Mesothelial cell of epicardium (in vitro differentiated cells): Measurements from ENCODE around the gene PLXDC2. TPM values are rescaled to one million over a fixed set of nuclear protein-coding genes. Genes with fewer than 3 reads are reported as not detected.
"Not testable (repeated sequence)": the region's sequence is repeated elsewhere in the genome, so short reads cannot be mapped to it uniquely, and the experiment has no call there.

ENCODE experiments used
- DNase-seq, 2 experiments: peaks; one replicate each; pipeline ENCODE4 v3.0.0; 2021; ENCODE audit warnings: low spot score in 2 of 2; ENCODE audit not compliant: unreplicated experiment in 2 of 2
- H3K27ac Mint-ChIP-seq: 2 replicates; pipeline ENCODE4 v1.8.0; 2021; ENCODE audit warnings: mixed read lengths
- H3K27me3 Mint-ChIP-seq: 2 replicates; pipeline ENCODE4 v1.8.0; 2021; ENCODE audit warnings: low read depth, mixed read lengths
- H3K36me3 Mint-ChIP-seq: 2 replicates; pipeline ENCODE4 v1.8.0; 2021; ENCODE audit warnings: mixed read lengths
- H3K4me1 Mint-ChIP-seq: 2 replicates; pipeline ENCODE4 v1.8.0; 2021; ENCODE audit warnings: mixed read lengths
- H3K4me3 Mint-ChIP-seq: 2 replicates; pipeline ENCODE4 v1.8.0; 2021; ENCODE audit warnings: mild to moderate bottlenecking, moderate library complexity, mixed read lengths
- H3K9me3 Mint-ChIP-seq: 2 replicates; pipeline ENCODE4 v1.8.0; 2021; ENCODE audit warnings: mixed read lengths
- total RNA-seq: library from RNA; stranded (reverse); gene quantifications from 3 replicates; pipeline ENCODE4 v1.2.1, GENCODE V29; 2021
- TF ChIP-seq, protein P1 (sequence below): fragments of 200-600 bp; sonication (generic); IDR thresholded peaks from one replicate; pipeline ENCODE4 v1.5.0; 2021; ENCODE audit warnings: antibody characterized with exemption; ENCODE audit not compliant: unreplicated experiment

The PLXDC2 gene
- total RNA-seq, 1 donor from 2014 or later: 60.0 TPM

- no peak overlapping the region for H3K27ac Mint-ChIP-seq
- no peak overlapping the region for H3K4me3 Mint-ChIP-seq
- TF ChIP-seq, protein P1, sequence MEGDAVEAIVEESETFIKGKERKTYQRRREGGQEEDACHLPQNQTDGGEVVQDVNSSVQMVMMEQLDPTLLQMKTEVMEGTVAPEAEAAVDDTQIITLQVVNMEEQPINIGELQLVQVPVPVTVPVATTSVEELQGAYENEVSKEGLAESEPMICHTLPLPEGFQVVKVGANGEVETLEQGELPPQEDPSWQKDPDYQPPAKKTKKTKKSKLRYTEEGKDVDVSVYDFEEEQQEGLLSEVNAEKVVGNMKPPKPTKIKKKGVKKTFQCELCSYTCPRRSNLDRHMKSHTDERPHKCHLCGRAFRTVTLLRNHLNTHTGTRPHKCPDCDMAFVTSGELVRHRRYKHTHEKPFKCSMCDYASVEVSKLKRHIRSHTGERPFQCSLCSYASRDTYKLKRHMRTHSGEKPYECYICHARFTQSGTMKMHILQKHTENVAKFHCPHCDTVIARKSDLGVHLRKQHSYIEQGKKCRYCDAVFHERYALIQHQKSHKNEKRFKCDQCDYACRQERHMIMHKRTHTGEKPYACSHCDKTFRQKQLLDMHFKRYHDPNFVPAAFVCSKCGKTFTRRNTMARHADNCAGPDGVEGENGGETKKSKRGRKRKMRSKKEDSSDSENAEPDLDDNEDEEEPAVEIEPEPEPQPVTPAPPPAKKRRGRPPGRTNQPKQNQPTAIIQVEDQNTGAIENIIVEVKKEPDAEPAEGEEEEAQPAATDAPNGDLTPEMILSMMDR: no peak
- peaks cover 20% of the 10 kb centered on the region for H3K4me1 Mint-ChIP-seq
- DNase-seq: no peak
- H3K36me3 Mint-ChIP-seq: peaks cover 3% of the 10 kb centered on the region
- peaks cover 5% of the 10 kb centered on the region for H3K9me3 Mint-ChIP-seq
- H3K27me3 Mint-ChIP-seq: no peaks in the 10 kb centered on the region
Measured at GRCh38 chr10:19987931-19988330, 171.7 kb downstream of the PLXDC2 start.

DNA sequence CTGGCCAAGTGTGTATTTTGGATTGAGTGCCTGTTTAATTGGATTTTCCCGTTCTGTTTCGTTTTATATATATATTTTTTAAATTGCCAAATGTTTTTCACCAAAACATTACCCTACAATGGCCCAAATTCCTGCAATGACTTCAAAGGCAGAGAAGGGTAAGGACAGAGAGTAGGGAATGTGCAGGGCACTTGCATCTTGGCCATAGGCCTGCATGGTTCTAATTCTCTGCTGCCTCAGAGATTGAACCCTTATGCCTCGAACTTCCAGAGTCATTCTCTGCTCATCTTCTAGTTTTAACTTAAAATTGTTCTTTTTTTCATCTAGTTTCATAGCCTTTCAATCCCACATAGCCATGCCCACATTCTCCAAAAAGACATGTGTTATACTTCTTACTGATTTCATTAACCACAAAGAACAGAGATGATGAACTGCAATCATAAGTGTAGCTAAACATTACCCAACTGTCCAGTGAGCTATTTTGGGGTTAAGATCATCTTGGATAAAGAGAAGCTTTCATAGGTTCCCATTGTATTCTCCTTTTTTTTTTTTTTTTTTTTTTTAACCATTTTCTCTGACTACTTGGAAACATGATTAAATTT is 177.6 kb downstream of the PLXDC2 start:
- Mint-ChIP-seq H3K4me1 (peaks cover 11% of the 10 kb centered on the region), H3K4me3 (no peak overlapping the region), H3K27me3 (no peaks in the 10 kb centered on the region), H3K9me3 (peaks cover 10% of the 10 kb centered on the region), H3K36me3 (peaks cover 7% of the 10 kb centered on the region), H3K27ac (no peak overlapping the region)
- no peak for DNase-seq
- TF ChIP-seq, protein P1: no peak

- H3K27ac Mint-ChIP-seq: no peak overlapping the region
- H3K4me3 Mint-ChIP-seq: no peak overlapping the region
- peaks cover 15% of the 10 kb centered on the region for H3K36me3 Mint-ChIP-seq
- peaks cover 19% of the 10 kb centered on the region for H3K4me1 Mint-ChIP-seq
- DNase-seq: no peak
- no peaks in the 10 kb centered on the region for H3K27me3 Mint-ChIP-seq
- H3K9me3 Mint-ChIP-seq: peaks cover 5% of the 10 kb centered on the region
- TF ChIP-seq, protein P1: no peak
Measured at GRCh38 chr10:19998482-19998881, 182.2 kb downstream of the PLXDC2 start.

- Mint-ChIP-seq H3K36me3 (peaks cover 18% of the 10 kb centered on the region), H3K4me3 (no peak overlapping the region), H3K27ac (no peak overlapping the region), H3K4me1 (peaks cover 25% of the 10 kb centered on the region), H3K27me3 (no peaks in the 10 kb centered on the region), H3K9me3 (peaks cover 5% of the 10 kb centered on the region)
- no peak for DNase-seq
- TF ChIP-seq, protein P1: no peak
Measured at GRCh38 chr10:19999431-19999830, 183.2 kb downstream of the PLXDC2 start.

- Mint-ChIP-seq H3K36me3 (peaks cover 21% of the 10 kb centered on the region), H3K4me1 (peaks cover 22% of the 10 kb centered on the region)
- not testable (repeated sequence) for DNase-seq, H3K27ac Mint-ChIP-seq, H3K4me3 Mint-ChIP-seq, H3K9me3 Mint-ChIP-seq, H3K27me3 Mint-ChIP-seq
Measured at GRCh38 chr10:20002026-20002425, 185.8 kb downstream of the PLXDC2 start.

- Mint-ChIP-seq H3K27ac (no peak overlapping the region), H3K9me3 (no peaks in the 10 kb centered on the region), H3K27me3 (no peaks in the 10 kb centered on the region), H3K4me3 (no peak overlapping the region), H3K36me3 (peaks cover 21% of the 10 kb centered on the region), H3K4me1 (peaks cover 22% of the 10 kb centered on the region)
- no peak for DNase-seq
- TF ChIP-seq, protein P1: no peak
Measured at GRCh38 chr10:20002657-20003056, 186.4 kb downstream of the PLXDC2 start.
